ENCODE measurements around the gene USP21.

- TF ChIP-seq CSDC2 (CRISPR knock-in tag; IDR thresholded peaks at IDR 0.05), result no peak
- no peak for TF ChIP-seq ZFP30 (CRISPR knock-in tag; IDR thresholded peaks at IDR 0.05)
- no peak for TF ChIP-seq ISL1 (CRISPR knock-in tag; IDR thresholded peaks at IDR 0.05)
- TF ChIP-seq PPARA (CRISPR knock-in tag; IDR thresholded peaks at IDR 0.05; ENCODE audit: borderline replicate concordance), result no peak
- no peak for TF ChIP-seq POU6F1 (CRISPR knock-in tag; IDR thresholded peaks at IDR 0.05; ENCODE audit: borderline replicate concordance, low read depth)
- no peak for TF ChIP-seq ARNTL (CRISPR knock-in tag; IDR thresholded peaks at IDR 0.05; ENCODE audit: borderline replicate concordance, low read depth)
- no peak for TF ChIP-seq RARB (CRISPR knock-in tag; IDR thresholded peaks at IDR 0.05)
- no peak for TF ChIP-seq ZFP3 (CRISPR knock-in tag; IDR thresholded peaks at IDR 0.05)
- TF ChIP-seq ZC3H10 (CRISPR knock-in tag; IDR thresholded peaks at IDR 0.05), result no peak
- TF ChIP-seq CSRNP3 (CRISPR knock-in tag; IDR thresholded peaks at IDR 0.05), result no peak
- no peak for TF ChIP-seq PATZ1 (CRISPR knock-in tag; IDR thresholded peaks at IDR 0.05; ENCODE audit: borderline replicate concordance)
- TF ChIP-seq CREB5 (CRISPR knock-in tag; IDR thresholded peaks at IDR 0.05; ENCODE audit: low read depth), result no peak
- no peak for TF ChIP-seq ESRRG (CRISPR knock-in tag; IDR thresholded peaks at IDR 0.05)
- no peak for TF ChIP-seq ZNF565 (CRISPR knock-in tag; conservative IDR thresholded peaks at IDR 0.05; ENCODE audit: low read depth)
Measured at GRCh38 chr1:161140755-161141400, 18.4 kb upstream of the USP21 start.
